ENCODE measurements around the gene SERGEF.

Gene SERGEF

DNA sequence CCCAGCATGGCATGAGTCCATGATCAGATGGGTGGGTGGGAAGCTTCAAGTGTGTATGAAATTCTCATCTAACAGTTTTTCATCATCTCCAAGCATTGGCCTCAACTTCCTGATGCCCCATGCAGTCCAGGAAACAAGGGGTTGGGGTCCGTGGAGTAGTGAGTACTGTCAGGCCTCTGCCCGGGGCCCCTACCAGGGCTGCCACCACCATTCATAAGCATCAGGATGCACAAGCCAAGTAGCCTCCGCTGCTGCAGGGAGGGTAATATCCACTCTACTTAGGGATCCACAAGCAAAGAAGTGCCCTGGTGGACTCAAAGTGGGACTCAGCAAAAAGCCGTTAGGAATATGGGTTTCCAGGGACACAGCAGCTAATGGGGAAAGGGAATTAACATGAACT, 229.0 kb downstream of the SERGEF start:
- no peak for DNase-seq (ENCODE audit: low spot score)

DNA sequence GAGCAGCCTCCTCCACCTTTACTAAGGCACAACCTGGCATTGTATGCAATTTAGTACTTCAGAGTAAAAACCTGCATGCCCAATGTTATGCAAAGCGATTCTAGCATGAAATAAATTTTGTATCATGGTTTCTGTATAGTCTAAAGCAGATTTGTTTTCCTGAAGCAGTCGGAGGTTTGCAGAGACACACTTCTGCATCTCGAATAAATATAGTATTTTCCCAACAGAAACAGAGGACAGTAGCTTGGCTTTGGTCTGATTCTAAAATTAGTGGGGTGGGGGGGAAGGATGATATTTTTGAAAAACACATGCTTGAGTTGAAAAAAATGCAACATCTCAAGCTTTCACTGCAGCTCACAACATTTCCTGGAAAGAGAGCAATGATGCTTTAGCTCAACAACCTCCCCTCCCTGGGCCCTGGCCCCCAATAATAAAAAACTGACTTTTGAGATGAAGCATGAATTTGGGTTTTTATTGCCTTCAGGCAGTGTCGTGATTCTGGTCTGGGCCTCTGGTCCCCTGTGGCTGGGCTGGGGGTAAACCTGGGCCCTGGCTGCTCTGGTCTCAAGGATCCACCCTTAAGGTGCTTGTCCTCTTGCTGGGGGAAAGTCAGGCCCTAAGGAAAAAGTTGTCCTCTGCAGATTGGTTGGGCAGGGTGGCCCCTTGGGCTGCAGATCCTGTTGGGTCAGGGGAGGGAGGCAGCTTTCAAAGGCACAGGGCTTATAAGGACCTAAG, 230.1 kb downstream of the SERGEF start:
- DNase-seq (ENCODE audit: low spot score): no peak

- DNase-seq (ENCODE audit: low spot score): no peak
Measured at GRCh38 chr11:17782145-17782544, 230.7 kb downstream of the SERGEF start.

GRCh38 chr11:17781626-17782025, 231.2 kb downstream of the SERGEF start:
- no peak for DNase-seq (ENCODE audit: low spot score)

GRCh38 chr11:17781221-17781620, 231.6 kb downstream of the SERGEF start:
- no peak for DNase-seq (ENCODE audit: low spot score)

DNA sequence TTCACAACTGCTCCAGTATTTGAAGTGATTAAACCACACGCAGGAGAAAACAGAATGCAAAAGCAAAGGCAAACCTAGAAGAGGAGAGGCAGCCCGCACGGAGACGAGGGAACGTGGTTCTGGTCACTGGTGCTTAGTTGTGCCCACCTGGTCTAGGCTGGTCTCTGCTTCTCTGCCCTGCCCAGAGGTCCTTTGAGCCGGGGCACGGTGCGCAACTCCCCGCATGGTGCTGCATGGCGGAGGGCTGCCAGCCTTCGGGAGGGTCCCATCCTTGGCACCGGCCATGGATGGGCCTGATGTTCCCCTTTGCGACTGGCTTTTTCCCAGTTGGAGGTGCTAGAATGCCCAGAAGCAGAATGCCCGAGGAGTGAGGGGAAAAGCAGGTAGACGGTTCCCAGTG, 232.2 kb downstream of the SERGEF start:
- DNase-seq (ENCODE audit: low spot score): no peak

DNA sequence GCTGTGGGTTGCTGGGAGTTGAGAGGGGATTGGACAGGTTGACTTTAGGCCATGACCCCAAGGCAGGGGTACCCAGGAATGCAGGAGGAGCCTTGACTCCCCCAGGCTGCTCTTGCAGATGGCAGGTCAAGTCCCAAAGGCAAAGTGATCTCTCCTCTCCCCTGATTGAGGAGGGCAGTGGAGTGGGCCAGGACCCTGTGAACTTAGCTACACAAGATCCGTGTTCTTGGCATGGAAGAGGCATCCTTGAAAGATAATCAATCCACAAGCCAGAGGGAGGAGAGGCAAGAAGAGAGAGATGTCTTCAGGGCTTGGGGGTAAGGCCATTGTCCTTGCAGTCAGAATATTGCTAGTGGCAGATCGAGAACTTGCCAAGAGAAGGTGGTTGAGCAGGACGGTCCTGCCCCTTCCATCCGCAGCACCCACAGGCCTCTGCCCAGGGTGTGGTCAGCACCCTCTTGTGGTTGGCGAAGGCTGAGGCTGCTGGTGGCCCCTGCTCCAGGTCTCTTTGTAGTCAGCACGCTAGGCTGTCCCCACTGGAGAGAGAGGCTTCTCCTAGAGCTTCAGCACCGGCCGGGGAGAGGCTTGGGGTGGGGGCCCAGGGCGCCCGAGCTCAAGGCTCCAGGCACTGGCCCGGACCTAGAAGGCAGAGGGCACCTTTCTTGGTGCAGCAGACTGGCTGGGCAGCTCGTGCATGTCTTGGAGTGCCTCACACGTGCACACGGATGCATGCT, 232.8 kb downstream of the SERGEF start:
- no peak for DNase-seq (ENCODE audit: low spot score)

GRCh38 chr11:17778956-17779860, 233.6 kb downstream of the SERGEF start:
- DNase-seq (ENCODE audit: low spot score): no peak

DNA sequence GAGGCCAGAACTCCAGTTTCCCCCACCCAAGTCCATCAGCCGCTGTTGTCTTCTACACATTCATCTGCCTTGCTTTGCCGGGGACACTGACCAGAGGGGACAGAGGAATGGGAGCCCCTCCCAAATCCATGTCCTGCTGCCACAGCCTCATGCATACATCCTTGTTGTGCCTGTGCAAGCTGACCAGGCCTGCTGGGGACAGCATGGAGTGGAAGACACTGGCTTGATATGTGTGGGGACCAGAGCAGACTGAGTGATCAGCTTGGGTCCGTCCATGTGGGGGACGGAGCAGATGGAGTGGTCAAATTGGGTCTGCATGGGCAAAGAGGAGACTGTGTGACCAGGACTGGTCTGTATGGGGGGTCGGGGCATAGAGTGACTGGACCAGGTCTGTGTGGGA, 234.5 kb downstream of the SERGEF start:
- no peak for DNase-seq (ENCODE audit: low spot score)

DNA sequence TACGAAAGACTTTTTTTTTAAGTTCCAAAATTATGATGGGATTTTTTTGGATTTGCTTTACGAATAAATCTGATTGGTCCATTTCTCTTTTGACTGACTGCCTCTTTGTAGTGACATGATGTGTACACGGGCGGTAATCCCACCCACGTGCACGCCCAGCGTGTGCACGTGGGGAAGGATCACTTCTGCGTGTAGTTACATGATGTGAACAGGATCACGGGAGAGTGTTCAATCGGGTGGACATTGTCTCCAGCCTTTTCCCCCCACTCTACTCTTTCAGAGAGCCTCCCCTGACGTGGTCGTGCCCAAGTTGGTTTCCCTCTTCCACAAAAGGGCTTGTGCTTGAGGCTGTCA, 235.1 kb downstream of the SERGEF start:
- DNase-seq (ENCODE audit: low spot score): no peak

DNA sequence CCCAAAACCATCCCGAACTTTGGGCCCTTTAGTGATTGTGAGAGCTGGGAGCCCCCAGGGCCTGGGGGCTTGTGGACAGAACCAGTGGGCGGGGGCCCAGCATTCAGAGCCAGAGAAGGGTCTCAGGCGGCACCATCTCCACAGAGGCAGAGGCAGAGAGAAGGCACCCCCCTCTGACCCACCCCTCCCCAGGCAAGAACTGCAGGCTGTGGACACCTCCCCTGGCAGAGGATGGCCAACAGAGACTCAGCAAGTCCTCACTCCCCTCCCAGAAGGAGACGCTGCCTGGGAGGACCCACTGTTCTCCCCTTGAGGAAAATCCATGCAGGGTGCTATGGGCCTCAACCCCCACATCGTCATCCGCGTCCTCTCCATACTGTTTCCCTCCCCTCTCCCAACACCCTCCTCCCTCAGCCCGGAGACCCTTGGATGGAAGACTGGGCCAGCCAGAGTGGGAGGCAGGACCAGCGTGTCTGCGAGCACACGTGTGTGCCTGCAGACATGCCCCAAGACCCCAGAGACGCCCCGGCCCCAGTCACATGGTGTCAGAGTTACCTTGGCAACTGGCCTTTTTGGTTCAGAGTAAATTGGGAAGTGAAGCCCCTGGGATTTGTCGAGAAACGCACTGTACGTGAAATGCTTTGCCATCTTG, 235.6 kb downstream of the SERGEF start:
- DNase-seq (ENCODE audit: low spot score): no peak

- no peak for DNase-seq (ENCODE audit: low spot score)
Measured at GRCh38 chr11:17776212-17776875, 236.5 kb downstream of the SERGEF start.

- DNase-seq (ENCODE audit: low spot score): no peak
Measured at GRCh38 chr11:17775507-17776211, 237.2 kb downstream of the SERGEF start.

GRCh38 chr11:17775035-17775348, 237.9 kb downstream of the SERGEF start:
- no peak for DNase-seq (ENCODE audit: low spot score)

- DNase-seq (ENCODE audit: low spot score): no peak
Measured at GRCh38 chr11:17774232-17775034, 238.4 kb downstream of the SERGEF start.

DNA sequence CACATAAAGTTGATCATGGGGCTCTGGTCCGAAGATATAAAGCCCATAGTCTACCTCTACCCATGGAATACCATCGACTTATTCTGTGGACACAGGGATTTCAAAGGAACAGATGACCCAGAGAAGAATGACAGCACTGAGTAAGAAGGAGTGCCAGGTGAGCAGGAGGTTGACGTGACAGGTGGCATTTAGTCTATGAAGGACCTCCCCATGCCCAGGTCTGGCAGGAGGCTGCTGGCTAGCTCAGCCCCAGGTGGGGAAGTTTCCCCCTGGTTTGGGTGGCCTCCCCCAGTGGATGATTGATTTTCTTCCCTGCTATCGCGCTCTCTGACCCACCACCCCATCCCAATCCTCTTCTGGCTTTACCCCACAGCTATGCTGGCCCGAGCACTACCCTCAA, 239.2 kb downstream of the SERGEF start:
- no peak for DNase-seq (ENCODE audit: low spot score)

DNA sequence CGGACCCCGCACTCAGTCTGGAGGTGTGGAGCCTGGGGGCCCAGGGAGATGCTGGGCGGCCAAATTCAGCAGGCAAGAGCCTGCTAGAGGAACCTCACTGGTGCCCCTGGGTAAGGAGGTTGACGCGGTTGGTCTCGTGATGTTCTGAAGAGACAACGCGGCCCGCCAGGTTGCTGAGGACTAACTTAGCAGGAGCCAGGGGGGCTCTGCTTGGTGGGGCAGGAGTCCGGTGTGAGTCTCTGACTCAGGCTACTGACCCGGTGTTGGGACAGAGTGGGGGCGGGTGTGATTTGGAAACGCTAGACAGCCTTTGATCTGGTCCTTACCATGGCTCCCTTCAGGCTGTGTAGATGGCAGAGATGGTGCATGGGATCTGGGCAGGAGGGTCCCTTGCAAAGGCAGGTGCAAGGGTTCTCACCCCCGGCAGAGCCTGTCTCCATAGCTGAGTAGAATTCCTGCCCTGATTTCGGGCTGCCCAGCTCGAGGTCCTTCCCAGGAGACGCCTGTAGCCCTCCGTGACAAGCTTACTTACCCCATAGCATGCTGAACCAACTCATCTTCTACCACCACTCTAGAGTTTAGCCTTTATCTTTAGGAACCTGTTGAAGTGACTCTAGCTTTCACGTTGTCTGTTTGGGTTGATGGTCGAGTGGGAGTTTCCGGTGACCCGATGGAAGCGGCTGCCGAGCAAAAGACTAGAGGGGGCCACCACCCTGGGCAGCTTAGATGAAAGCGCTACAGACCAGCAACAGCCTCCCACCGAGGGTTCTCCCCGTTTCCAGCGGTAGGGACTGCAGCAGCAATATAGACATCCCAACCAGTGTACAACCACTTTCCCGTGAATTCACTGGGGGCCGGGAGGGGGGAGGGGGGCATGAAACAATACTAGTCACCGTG, 239.9 kb downstream of the SERGEF start:
- DNase-seq (ENCODE audit: low spot score): no peak

- DNase-seq (ENCODE audit: low spot score): no peak
Measured at GRCh38 chr11:17771841-17772401, 240.9 kb downstream of the SERGEF start.

DNA sequence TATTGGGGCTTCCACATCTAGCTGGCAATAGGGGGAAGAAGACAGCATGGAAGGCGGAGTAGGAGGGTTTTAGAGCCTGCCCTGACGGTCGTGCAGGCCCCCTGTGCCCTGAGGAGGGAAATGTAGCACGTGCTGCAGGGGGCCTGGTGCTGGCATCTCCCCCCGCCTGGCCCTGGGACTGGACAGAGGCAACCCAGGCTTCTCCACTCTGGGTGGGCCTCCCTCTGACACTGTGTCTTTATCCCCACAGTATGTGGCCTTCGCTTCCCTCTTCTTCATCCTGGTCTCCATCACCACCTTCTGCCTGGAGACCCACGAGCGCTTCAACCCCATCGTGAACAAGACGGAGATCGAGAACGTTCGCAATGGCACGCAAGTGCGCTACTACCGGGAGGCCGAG, 241.4 kb downstream of the SERGEF start:
- no peak for DNase-seq (ENCODE audit: low spot score)
